ENCODE measurements around the gene PAFAH1B1. TPM values are rescaled to one million over a fixed set of nuclear protein-coding genes. Genes with fewer than 3 reads are reported as not detected.
"Not testable (repeated sequence)": the region's sequence is repeated elsewhere in the genome, so short reads cannot be mapped to it uniquely, and the experiment has no call there.

Gene PAFAH1B1
- total RNA-seq, 1 donor from 2014 or later = 88.3 TPM

DNA sequence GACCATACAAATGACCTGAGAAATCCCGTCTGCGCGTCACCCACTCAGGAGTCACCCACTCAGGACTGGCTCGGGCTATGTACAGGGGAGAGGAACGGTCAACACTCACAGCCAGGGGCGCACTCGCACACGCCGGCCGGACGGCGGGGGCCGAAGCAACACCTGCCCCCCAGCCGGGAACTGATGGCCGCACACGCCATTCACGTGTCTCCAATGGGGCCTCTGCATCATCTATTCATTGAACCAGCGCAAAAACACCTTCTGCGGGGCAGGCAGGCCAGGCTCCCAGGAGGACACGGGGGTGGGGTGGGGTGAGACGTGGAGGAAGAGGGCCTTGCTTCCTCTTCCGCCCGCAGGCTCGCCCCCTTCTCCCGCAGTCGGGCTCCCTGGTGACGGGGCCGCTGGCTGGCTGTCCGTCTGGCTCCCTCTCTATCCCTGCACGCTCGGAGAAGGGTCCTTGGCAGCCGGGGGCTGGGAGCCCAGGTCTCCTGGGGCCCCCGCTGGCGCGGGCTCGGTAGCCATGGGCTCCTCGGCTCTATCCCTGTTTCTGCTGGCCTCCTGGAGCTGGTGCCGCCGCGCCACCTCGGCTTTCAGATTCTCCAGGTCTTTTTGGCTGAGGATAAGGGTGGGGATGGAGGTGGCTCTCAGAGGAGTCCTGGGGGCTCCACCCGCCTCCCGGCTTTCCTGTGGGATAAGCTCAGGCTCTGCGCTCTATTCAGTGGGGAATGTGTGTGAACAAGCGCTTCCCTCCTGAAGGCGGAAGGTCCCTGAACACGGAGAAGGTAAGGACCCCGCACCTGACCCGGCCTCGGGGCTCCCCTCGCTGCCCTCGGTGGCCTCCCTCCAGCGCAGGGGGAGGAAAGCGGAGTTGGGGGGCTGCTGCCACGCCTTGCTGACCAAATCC, 97.0 kb downstream of the PAFAH1B1 start:
- no peak for DNase-seq

DNA sequence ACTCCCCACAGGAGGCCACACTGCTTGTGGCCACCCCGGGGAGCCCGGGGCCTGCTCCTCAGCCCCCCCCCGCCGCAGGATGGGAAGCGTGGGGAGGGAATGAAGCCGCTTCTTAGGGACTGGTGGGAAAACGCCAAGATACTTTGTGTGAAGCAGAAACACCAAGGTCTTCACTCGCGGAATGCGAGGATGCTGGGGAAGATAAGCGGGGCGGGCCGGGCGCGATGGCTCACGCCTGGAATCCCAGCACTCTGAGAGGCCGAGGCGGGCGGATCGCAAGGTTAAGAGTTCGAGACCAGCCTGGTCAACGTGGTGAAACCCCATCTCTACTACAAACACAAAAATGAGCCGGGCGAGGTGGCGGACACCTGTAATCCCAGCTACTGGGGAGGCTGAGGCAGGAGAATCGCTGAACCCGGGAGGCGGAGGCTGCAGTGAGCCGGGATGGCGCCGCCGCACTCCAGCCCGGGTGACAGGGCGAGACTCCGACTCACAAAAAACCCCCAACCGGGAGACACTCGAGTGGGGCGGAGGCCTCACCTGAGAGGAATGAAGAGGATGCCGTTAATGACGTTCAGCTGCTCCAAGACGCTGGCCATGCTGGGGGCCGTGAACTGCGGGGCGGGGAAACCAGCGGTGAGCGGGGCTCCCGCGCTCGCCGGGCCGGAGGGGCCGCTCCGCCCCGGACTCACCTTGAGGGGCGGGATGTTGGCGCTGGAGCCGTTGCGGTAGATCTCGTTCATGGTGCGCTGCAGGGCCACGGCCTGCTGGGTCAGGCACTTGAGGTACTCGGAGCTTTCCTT, 97.8 kb downstream of the PAFAH1B1 start:
- no peak for DNase-seq

DNA sequence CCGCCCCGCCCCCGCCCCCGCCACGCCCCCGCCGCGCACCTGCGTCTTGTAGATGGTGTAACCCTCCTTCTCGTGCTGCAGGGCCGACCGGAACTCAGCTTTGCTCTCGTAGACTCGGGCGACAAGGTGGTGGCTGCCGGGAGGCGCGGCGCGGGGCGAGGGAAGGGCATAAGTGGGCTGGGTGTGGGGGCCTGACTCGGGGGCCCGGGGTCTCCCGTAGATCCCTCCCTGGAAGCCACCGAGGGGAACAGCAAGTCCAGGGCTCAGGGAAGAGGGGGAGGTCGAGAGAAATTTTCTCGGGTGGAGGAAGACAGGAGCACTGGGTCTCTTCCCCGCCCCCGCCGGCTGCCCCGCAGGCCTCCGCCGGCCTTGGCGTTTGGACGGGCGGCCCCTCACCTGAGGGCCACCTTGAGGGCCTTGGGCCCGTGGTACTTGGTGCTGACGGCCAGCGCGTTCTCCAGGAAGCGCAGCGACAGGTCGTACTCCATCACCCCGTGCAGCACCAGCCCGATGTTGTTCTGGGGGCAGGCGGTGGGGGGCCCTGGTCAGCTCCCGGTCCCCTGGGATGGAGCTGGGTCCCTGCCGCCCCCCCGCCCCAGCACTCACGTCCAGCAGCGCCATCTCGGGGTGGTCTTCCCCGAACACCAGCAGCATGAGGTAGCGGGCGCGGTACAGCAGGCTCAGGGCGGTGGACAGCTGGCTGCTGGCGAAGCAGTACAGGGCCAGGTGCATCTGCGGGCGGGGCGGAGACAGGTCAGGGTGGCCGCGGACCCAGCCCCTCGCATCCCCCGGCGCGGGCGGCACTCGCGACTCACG, 98.7 kb downstream of the PAFAH1B1 start:
- DNase-seq = no peak

- no peak for DNase-seq
Observed at GRCh38 chr17:2692781-2693135, 99.3 kb downstream of the PAFAH1B1 start.

GRCh38 chr17:2693561-2694380, 100.3 kb downstream of the PAFAH1B1 start:
- DNase-seq = no peak

- DNase-seq = no peak
Observed at GRCh38 chr17:2694381-2695242, 101.2 kb downstream of the PAFAH1B1 start.

- DNase-seq = no peak
Observed at GRCh38 chr17:2695243-2695960, 101.9 kb downstream of the PAFAH1B1 start.

GRCh38 chr17:2695961-2696760, 102.7 kb downstream of the PAFAH1B1 start:
- DNase-seq = no peak

- DNase-seq = no peak
Observed at GRCh38 chr17:2697611-2698162, 104.2 kb downstream of the PAFAH1B1 start.

DNA sequence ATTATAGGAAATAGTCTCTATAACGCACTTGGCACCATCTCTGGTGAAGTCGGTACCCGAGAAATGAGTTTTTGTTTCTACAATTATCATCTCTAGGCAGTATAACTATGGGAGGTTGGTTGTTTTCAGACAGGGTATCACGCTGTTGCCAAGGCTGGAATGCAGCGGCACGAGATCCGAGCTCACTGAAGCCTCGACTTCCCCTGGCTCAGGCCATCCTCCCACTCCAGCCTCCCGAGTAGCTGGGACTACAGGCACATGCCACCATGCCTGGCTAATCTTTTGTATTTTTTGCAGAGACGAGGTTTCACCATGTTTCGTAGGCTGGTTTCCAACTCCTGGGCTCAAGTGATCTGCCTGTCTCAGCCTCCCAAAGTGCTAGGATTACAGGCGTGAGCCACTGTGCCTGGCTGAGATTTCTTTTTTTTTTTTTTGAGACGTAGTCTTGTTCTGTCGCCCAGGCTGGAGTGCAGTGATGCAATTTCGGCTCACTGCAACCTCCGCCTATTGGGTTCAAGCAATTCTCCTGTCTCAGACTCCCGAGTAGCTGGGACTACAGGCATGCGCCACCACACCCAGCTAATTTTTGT, 105.9 kb downstream of the PAFAH1B1 start:
- not testable (repeated sequence) for DNase-seq

- no peak for DNase-seq
Observed at GRCh38 chr17:2700030-2700490, 106.6 kb downstream of the PAFAH1B1 start.

GRCh38 chr17:2700491-2701141, 107.2 kb downstream of the PAFAH1B1 start:
- no peak for DNase-seq

GRCh38 chr17:2701161-2701995, 107.9 kb downstream of the PAFAH1B1 start:
- DNase-seq = no peak

DNA sequence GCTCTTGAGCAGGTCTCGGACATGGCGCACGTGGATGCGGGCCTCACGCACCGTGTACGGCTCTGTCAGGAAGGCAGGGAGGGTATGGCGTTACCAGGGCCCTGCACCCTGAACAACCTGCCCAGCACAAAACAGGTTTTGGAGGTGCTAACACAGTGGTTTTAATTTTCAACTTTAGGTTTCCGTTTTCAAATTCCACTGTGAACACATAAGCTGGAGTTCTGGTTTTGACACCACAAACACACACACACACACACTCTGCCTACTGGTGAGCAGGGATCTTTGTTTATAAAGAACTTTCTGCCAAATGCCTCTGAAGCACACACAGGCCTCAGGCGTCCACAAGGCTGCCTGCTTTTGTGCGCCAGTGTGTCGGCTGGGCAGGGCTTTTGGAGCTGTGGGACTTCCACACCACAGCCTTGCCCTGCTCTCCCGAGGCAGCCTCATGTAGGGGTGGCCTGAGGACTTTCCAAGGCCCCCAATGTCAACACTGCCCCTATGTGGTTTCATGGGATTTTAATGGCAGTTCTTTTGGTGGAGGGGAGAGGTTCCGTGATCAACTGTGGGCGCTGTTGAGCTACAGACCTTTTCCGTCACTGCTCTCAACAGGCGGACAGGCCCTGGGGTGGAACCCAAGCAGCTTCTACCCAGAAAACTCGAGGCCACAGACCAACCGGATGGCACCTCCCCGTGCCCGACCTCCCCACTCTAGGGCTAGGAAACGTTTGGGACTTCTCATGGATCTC, 108.7 kb downstream of the PAFAH1B1 start:
- DNase-seq = no peak

GRCh38 chr17:2703181-2703580, 109.7 kb downstream of the PAFAH1B1 start:
- DNase-seq = no peak

GRCh38 chr17:2703606-2704005, 110.2 kb downstream of the PAFAH1B1 start:
- no peak for DNase-seq

Measured in dermis blood vessel endothelial cell (primary cell).